ENCODE measurements around the gene LCNL1.

Gene LCNL1

GRCh38 chr9:136977223-136977622 lies 5.6 kb upstream of the LCNL1 start, which contains the start of gene PTGDS:
Gene PTGDS (plus strand): TSS chr9:136977504. CDS start chr9:136977579, 75 bp downstream.
- no peak for DNase-seq

- DNase-seq, result no peak
These were observed 5.1 kb upstream of the LCNL1 start for GRCh38 chr9:136977649-136978072.

GRCh38 chr9:136978073-136978864 lies 4.5 kb upstream of the LCNL1 start:
- peak; percentile 45 for DNase-seq

GRCh38 chr9:136978865-136979544 lies 3.8 kb upstream of the LCNL1 start:
- no peak for DNase-seq

- no peak for DNase-seq
These were observed 2.8 kb upstream of the LCNL1 start for GRCh38 chr9:136979769-136980587.

GRCh38 chr9:136980669-136981478 lies 1.9 kb upstream of the LCNL1 start:
- DNase-seq, result no peak

GRCh38 chr9:136981588-136982231 lies 1.1 kb upstream of the LCNL1 start:
- DNase-seq, result no peak

GRCh38 chr9:136983167-136983566 lies 374 bp downstream of the LCNL1 start:
- DNase-seq, result no peak

- no peak for DNase-seq
These were observed 992 bp downstream of the LCNL1 start for GRCh38 chr9:136983656-136984314.

GRCh38 chr9:136984464-136985026 lies 1.8 kb downstream of the LCNL1 start:
- no peak for DNase-seq

- DNase-seq, result no peak
These were observed 2.3 kb downstream of the LCNL1 start for GRCh38 chr9:136985027-136985602.

GRCh38 chr9:136985853-136986252 lies 3.1 kb downstream of the LCNL1 start:
- no peak for DNase-seq

GRCh38 chr9:136988872-136989271 lies 6.1 kb downstream of the LCNL1 start:
- DNase-seq, result no peak

- no peak for DNase-seq
These were observed 7.6 kb downstream of the LCNL1 start for GRCh38 chr9:136990242-136990911.

GRCh38 chr9:136991993-136992818 lies 9.4 kb downstream of the LCNL1 start, which contains the start of gene PAXX:
Gene PAXX (plus strand): TSS chr9:136992422. CDS start chr9:136992444, 22 bp downstream.
- peak; percentile 82 for DNase-seq

GRCh38 chr9:136992819-136993369 lies 10.1 kb downstream of the LCNL1 start:
- DNase-seq, result no peak

- DNase-seq, result no peak
These were observed 11.5 kb downstream of the LCNL1 start for GRCh38 chr9:136994180-136994887.

- DNase-seq, result no peak
These were observed 12.1 kb downstream of the LCNL1 start for GRCh38 chr9:136994888-136995230.

All from NK-92 treated with Interleukin-12 subunit alpha and Interleukin-12 subunit beta, amount 100 ng/mL, for 24 hours (cell line).